Mesendoderm (in vitro differentiated cells): Measurements from ENCODE around the gene FNIP1.
"Not testable (repeated sequence)": the region's sequence is repeated elsewhere in the genome, so short reads cannot be mapped to it uniquely, and the experiment has no call there.

Source experiments
- DNase-seq: peaks from one replicate; pipeline ENCODE4 v3.0.0; 2013
- H2AK5ac ChIP-seq: 2 replicates; pipeline ENCODE4 v1.6.1; 2013; ENCODE audit warnings: low read length, inconsistent platforms
- H2BK120ac ChIP-seq: 2 replicates; pipeline ENCODE4 v1.6.1; 2013; ENCODE audit warnings: low read depth, mild to moderate bottlenecking, low read length, moderate library complexity, mixed read lengths
- H2BK15ac ChIP-seq: replicated peaks from 2 replicates; pipeline ENCODE4 v1.6.1; 2013; ENCODE audit warnings: low read depth, mild to moderate bottlenecking, moderate library complexity
- H2BK5ac ChIP-seq: 2 replicates; pipeline ENCODE4 v1.6.1; 2013; ENCODE audit warnings: low read length, inconsistent platforms
- H3K18ac ChIP-seq: 2 replicates; pipeline ENCODE4 v1.6.1; 2013; ENCODE audit warnings: mild to moderate bottlenecking, low read length, mixed read lengths
- H3K23ac ChIP-seq: one replicate; pipeline ENCODE4 v1.6.1; 2013; ENCODE audit warnings: low read length
- H3K27ac ChIP-seq: 2 replicates; pipeline ENCODE4 v1.5.1; 2013; ENCODE audit warnings: low read depth, mild to moderate bottlenecking, inconsistent platforms, low read length, moderate library complexity
- H3K27me3 ChIP-seq: 2 replicates; pipeline ENCODE4 v1.6.1; 2013; ENCODE audit warnings: low read length, control low read depth, mild to moderate bottlenecking, inconsistent platforms; ENCODE audit not compliant: insufficient read depth, poor library complexity
- H3K36me3 ChIP-seq: 2 replicates; pipeline ENCODE4 v1.6.1; 2013; ENCODE audit warnings: low read length, inconsistent platforms; ENCODE audit not compliant: control insufficient read depth, insufficient read depth
- H3K4ac ChIP-seq: one replicate; pipeline ENCODE4 v1.6.1; 2013; ENCODE audit warnings: low read depth, mild to moderate bottlenecking, low read length, moderate library complexity
- H3K4me1 ChIP-seq: 2 replicates; pipeline ENCODE4 v1.6.1; 2013; ENCODE audit warnings: low read depth, low read length, inconsistent platforms; ENCODE audit not compliant: control insufficient read depth
- H3K4me2 ChIP-seq: 2 replicates; pipeline ENCODE4 v1.6.1; 2013; ENCODE audit warnings: low read length
- H3K4me3 ChIP-seq: 2 replicates; pipeline ENCODE4 v1.5.1; 2013; ENCODE audit warnings: mild to moderate bottlenecking, low read length
- H3K56ac ChIP-seq: one replicate; pipeline ENCODE4 v1.6.1; 2013; ENCODE audit warnings: low read length
- H3K79me1 ChIP-seq: 2 replicates; pipeline ENCODE4 v1.6.1; 2013; ENCODE audit warnings: low read length, inconsistent platforms
- H3K79me2 ChIP-seq: 2 replicates; pipeline ENCODE4 v1.6.1; 2013; ENCODE audit warnings: mild to moderate bottlenecking, low read length; ENCODE audit not compliant: control insufficient read depth, insufficient read depth
- H3K9ac ChIP-seq: 2 replicates; pipeline ENCODE4 v1.6.1; 2013; ENCODE audit warnings: low read length, inconsistent platforms
- H4K5ac ChIP-seq: one replicate; pipeline ENCODE4 v1.6.1; 2013; ENCODE audit warnings: low read length
- H4K8ac ChIP-seq: one replicate; pipeline ENCODE4 v1.6.1; 2013; ENCODE audit warnings: low read depth, mild to moderate bottlenecking, control low read depth, low read length, moderate library complexity
- WGBS: extraction: QIAGEN DNeasy Blood & Tissue Kit; methylation state at CpG from one replicate; pipeline ENCODE4 v1.1.7; 2013; ENCODE audit warnings: low lambda C conversion rate, missing lambda C conversion rate; ENCODE audit not compliant: insufficient coverage; ENCODE audit errors: extremely low coverage; 5-methylcytosine and 5-hydroxymethylcytosine counted together

FNIP1 gene

DNA sequence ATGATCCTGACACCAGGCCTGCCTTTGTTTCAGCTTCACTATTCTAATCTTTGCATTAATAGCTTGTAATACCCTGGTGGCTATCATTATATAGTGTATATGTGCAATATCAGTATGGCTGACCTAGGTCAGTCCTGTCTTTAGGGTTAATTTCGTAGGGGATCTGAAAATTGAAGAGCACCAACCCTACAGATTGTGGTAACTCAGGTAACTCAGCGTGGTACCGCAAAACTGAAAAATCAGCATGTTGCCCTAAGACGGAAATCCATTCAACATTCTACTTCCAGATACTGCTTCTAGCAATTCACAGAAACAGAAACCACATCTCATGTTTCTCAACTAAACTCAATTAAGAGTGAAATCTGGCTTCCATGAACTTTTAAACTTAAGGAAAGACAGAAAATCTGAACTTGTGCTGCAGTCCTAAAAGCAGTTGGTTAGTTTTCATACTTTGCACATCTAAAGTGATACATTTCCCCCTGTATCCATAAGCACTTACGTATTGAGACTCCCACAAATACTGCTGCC, 78.3 kb downstream of the FNIP1 start:
- no peaks in the 10 kb centered on the region for H3K4me1 ChIP-seq
- H2BK120ac ChIP-seq = no peak overlapping the region
- H3K9ac ChIP-seq = no peak overlapping the region
- WGBS = no CpG with 5 or more reads among the region's 5 CpGs
- no peak overlapping the region for H3K4me3 ChIP-seq
- H3K4ac ChIP-seq = no peak overlapping the region
- H3K27me3 ChIP-seq = no peaks in the 10 kb centered on the region
- no peaks in the 10 kb centered on the region for H3K36me3 ChIP-seq
- H3K4me2 ChIP-seq = no peak overlapping the region
- H4K8ac ChIP-seq = no peak overlapping the region
- no peak for DNase-seq
- no peak overlapping the region for H2AK5ac ChIP-seq
- no peak overlapping the region for H2BK15ac ChIP-seq
- no peak overlapping the region for H3K18ac ChIP-seq
- H3K79me2 ChIP-seq = no peaks in the 10 kb centered on the region
- H3K79me1 ChIP-seq = no peaks in the 10 kb centered on the region
- no peak overlapping the region for H3K27ac ChIP-seq
- H3K23ac ChIP-seq = no peak overlapping the region
- H4K5ac ChIP-seq = no peak overlapping the region
- H3K56ac ChIP-seq = no peak overlapping the region
- no peak overlapping the region for H2BK5ac ChIP-seq

DNA sequence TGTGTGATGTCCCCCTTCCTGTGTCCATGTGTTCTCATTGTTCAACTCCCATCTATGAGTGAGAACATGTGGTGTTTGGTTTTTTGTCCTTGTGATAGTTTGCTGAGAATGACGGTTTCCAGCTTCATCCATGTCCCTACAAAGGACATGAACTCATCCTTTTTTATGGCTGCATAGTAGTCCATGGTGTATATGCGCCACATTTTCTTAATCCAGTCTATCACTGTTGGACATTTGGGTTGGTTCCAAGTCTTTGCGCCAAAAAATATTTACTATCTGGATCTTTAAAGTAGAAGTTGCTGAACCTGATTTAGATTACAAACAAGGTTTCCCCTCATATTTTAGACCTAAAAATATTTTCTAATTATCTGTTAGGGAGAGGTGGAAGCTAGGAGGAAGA, 79.7 kb downstream of the FNIP1 start:
- DNase-seq = not testable (repeated sequence)

DNA sequence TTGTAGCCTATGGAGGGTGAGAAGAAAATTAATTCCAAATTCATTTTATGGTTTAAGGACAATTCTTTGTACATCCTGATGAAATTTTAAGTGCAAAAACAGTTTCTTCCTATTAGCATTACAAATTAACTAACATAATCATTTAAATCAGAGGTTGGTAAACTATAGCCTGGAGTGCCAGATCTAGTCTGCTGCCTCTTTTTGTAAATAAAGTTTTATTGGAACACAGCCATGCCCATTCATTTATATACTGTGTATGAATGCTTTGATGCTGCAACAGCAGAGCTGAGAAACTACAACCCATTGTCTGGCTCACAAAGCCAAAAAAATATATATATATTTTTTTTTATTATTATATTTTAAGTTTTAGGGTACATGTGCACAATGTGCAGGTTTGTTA, 80.2 kb downstream of the FNIP1 start:
- H3K79me1 ChIP-seq = no peaks in the 10 kb centered on the region
- H3K36me3 ChIP-seq = no peaks in the 10 kb centered on the region
- DNase-seq = no peak
- H2BK5ac ChIP-seq = no peak overlapping the region
- H4K5ac ChIP-seq = no peak overlapping the region
- H3K56ac ChIP-seq = no peak overlapping the region
- H2BK120ac ChIP-seq = no peak overlapping the region
- no peak overlapping the region for H2AK5ac ChIP-seq
- no peaks in the 10 kb centered on the region for H3K4me1 ChIP-seq
- H3K18ac ChIP-seq = no peak overlapping the region
- no peak overlapping the region for H3K4ac ChIP-seq
- no peak overlapping the region for H3K4me2 ChIP-seq
- H4K8ac ChIP-seq = no peak overlapping the region
- no peak overlapping the region for H2BK15ac ChIP-seq
- H3K23ac ChIP-seq = no peak overlapping the region
- no peaks in the 10 kb centered on the region for H3K79me2 ChIP-seq
- no peak overlapping the region for H3K9ac ChIP-seq
- H3K27me3 ChIP-seq = no peaks in the 10 kb centered on the region
- H3K27ac ChIP-seq = no peak overlapping the region
- H3K4me3 ChIP-seq = no peak overlapping the region

More for the DNA sequence above, 79.7 kb downstream of the FNIP1 start:
- not testable (repeated sequence) for H3K4me2 ChIP-seq, H3K79me1 ChIP-seq, H3K4me1 ChIP-seq, H3K36me3 ChIP-seq, H2BK15ac ChIP-seq, H3K9ac ChIP-seq, H2BK5ac ChIP-seq, H4K8ac ChIP-seq, H3K79me2 ChIP-seq, H4K5ac ChIP-seq, H3K4ac ChIP-seq, H2AK5ac ChIP-seq, H3K18ac ChIP-seq, H3K4me3 ChIP-seq, H3K27me3 ChIP-seq, H3K56ac ChIP-seq, H2BK120ac ChIP-seq, H3K27ac ChIP-seq, H3K23ac ChIP-seq
- WGBS = no CpG with 5 or more reads among the region's 3 CpGs

DNA sequence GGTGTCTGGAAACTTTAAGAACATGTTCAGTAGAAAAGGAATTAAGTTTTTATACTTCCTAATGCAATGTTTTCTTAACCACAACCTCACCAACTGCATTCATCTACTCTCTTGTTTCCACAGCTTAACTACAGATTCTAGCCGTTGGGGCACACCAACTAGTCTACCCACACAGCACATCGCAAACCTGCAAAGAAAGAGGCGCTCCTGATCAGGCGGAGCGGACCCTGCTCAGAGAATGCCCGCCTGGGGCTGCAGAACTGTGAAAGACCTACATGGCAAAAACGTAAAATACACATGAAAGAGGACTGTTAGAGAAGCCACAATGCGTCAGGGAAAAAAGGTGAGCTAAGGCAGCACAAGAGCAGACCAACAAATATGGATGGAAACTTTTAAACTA, 86.4 kb downstream of the FNIP1 start:
- H2AK5ac ChIP-seq = no peak overlapping the region
- H3K4me3 ChIP-seq = no peak overlapping the region
- no peak overlapping the region for H3K23ac ChIP-seq
- H2BK15ac ChIP-seq = no peak overlapping the region
- no peak overlapping the region for H3K56ac ChIP-seq
- no peak overlapping the region for H4K8ac ChIP-seq
- H3K79me2 ChIP-seq = no peaks in the 10 kb centered on the region
- H2BK120ac ChIP-seq = no peak overlapping the region
- H4K5ac ChIP-seq = no peak overlapping the region
- no peaks in the 10 kb centered on the region for H3K4me1 ChIP-seq
- no peak for DNase-seq
- H3K18ac ChIP-seq = no peak overlapping the region
- H3K79me1 ChIP-seq = no peaks in the 10 kb centered on the region
- H3K36me3 ChIP-seq = no peaks in the 10 kb centered on the region
- no CpG with 5 or more reads among the region's 8 CpGs for WGBS
- no peak overlapping the region for H3K4ac ChIP-seq
- H3K4me2 ChIP-seq = no peak overlapping the region
- H2BK5ac ChIP-seq = no peak overlapping the region
- no peak overlapping the region for H3K27ac ChIP-seq
- no peaks in the 10 kb centered on the region for H3K27me3 ChIP-seq
- H3K9ac ChIP-seq = no peak overlapping the region

DNA sequence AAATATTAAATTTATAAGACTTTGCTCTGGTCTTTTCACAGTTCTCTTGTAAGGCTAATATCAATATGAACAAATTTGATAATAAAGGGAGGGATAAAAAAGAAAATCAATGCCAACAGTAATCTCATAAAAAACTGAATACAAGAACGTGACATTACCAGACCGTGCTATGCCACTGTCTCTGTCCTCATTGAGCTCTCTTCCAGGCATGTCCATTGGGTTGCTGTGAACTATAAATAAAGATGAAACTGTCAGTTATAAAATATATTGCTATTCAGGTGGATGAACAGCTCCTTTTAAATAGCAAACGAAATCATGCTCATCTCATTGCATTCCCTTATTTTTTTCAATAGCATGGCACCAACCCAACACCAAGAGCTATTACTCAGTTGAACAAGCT, 87.8 kb downstream of the FNIP1 start:
- Histone ChIP-seq H3K4me3 (no peak overlapping the region), H3K18ac (no peak overlapping the region), H4K5ac (no peak overlapping the region), H3K36me3 (no peaks in the 10 kb centered on the region), H3K27me3 (no peaks in the 10 kb centered on the region), H2BK120ac (no peak overlapping the region), H3K79me1 (no peaks in the 10 kb centered on the region), H3K4me2 (no peak overlapping the region), H3K27ac (no peak overlapping the region), H3K56ac (no peak overlapping the region), H4K8ac (no peak overlapping the region), H3K79me2 (no peaks in the 10 kb centered on the region), H3K9ac (no peak overlapping the region), H2BK5ac (no peak overlapping the region), H2BK15ac (no peak overlapping the region), H3K4me1 (no peaks in the 10 kb centered on the region), H2AK5ac (no peak overlapping the region), H3K4ac (no peak overlapping the region), H3K23ac (no peak overlapping the region)
- DNase-seq = no peak
- WGBS = no CpG with 5 or more reads among the region's 3 CpGs

DNA sequence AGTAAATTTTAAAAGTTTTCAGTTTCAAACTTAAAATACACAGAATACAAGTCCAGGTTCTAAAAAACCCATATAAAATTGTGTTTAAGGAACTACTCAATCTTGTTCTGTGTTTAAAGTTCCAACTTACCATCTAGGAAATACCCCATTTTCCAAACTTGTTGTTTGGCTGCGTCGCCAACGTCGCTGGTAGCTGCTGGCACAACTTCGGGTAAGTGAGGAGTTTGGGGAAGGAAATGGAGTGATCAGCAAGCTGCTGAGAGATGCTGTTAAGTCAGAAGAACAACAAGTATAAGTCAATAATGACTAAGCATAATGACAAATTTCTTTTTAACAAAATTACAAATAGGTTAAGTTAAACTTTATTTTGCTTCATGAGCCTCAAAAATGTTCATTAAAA, 90.5 kb downstream of the FNIP1 start:
- no peak overlapping the region for H2BK120ac ChIP-seq
- H3K56ac ChIP-seq = no peak overlapping the region
- no peaks in the 10 kb centered on the region for H3K4me1 ChIP-seq
- no peak overlapping the region for H3K9ac ChIP-seq
- no CpG with 5 or more reads among the region's 5 CpGs for WGBS
- H4K5ac ChIP-seq = no peak overlapping the region
- no peak overlapping the region for H3K18ac ChIP-seq
- H3K4me2 ChIP-seq = no peak overlapping the region
- no peak overlapping the region for H3K4ac ChIP-seq
- H2BK5ac ChIP-seq = no peak overlapping the region
- H3K23ac ChIP-seq = no peak overlapping the region
- no peak overlapping the region for H3K4me3 ChIP-seq
- H2BK15ac ChIP-seq = no peak overlapping the region
- no peaks in the 10 kb centered on the region for H3K79me2 ChIP-seq
- H3K36me3 ChIP-seq = no peaks in the 10 kb centered on the region
- H3K27ac ChIP-seq = no peak overlapping the region
- no peak overlapping the region for H2AK5ac ChIP-seq
- no peaks in the 10 kb centered on the region for H3K79me1 ChIP-seq
- no peak overlapping the region for H4K8ac ChIP-seq
- no peaks in the 10 kb centered on the region for H3K27me3 ChIP-seq
- DNase-seq = no peak
